ENCODE data around the gene TBC1D7.
"Not testable (repeated sequence)": the region's sequence is repeated elsewhere in the genome, so short reads cannot be mapped to it uniquely, and the experiment has no call there.

TBC1D7 gene

DNA sequence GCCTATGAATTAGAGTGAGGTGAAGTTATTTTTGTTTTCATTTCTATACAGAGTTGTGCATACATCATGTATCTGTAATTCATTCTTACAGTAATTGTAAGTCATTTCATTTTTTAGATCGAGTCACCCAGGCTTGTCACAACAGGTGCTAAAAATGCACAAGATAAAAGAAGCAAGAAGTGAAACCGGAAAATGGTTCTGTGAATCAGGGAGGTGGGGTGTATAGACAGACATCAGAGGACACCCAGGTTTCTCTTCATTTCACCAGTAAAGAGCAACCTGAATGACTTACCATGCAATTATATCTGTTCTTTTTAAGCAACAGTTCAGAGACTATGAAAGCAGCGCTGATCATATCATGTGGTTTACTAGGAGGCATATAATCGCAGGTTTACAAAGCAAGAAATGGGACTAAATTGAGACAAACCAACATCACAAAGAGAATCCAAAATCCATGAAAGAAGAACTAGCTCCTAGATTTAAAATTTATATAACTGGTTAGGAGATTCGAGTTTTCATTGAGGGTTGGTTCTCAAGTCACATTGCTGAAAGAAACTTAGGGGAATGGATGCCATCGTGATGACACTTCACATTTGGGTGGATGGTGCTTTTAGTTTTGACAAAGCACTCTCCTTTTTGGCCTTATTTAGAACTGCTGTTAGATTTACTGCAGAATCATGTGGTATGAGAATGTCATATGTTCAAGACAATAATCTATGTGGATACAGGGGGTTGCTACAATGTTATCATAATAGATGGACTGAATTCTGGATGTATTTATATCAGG, 27.9 kb upstream of the TBC1D7 start:
- peak; percentile 85 for DNase-seq

DNA sequence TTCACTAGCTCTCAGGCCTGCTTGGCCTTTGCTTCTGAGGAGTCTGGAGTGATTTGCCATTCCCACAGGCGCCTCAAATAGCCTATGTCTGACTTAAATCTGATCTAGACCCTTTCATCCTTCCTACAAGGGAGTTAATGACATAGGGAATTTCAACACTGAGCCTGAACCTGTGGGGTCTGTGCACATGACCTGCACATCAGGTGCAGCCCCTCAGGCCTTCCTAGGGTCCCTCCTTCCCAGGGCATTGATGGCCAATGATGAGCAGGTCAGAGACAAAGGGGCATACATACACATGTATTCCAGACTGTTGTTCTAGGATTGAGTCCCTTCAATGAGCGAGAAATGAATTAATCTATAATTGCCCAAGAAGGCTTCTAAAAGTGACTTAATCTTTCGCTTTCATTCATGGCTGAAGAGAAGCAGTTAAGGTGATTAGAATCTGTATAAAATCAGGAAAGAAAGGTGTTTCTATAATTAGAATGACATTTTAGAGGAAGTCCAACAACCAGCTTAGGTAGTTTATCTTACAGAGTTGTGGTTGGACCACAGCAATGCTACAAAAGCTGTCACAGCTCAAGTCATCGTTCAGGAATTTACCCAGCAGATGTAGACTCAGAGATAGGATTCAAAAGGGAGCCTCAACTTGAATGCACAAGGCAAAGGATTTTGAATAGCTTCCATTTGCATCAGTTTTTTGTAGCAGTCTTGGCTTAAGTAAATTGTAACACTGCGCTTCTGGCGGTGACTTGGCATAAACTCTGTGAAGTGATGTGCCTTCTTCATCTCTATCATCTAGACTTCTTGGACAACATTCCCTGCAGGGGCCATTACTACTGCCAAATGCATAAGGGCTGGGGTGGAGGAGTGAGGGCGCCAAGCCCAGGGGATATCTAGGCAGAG, 27.0 kb upstream of the TBC1D7 start:
- DNase-seq = peak; percentile 62

DNA sequence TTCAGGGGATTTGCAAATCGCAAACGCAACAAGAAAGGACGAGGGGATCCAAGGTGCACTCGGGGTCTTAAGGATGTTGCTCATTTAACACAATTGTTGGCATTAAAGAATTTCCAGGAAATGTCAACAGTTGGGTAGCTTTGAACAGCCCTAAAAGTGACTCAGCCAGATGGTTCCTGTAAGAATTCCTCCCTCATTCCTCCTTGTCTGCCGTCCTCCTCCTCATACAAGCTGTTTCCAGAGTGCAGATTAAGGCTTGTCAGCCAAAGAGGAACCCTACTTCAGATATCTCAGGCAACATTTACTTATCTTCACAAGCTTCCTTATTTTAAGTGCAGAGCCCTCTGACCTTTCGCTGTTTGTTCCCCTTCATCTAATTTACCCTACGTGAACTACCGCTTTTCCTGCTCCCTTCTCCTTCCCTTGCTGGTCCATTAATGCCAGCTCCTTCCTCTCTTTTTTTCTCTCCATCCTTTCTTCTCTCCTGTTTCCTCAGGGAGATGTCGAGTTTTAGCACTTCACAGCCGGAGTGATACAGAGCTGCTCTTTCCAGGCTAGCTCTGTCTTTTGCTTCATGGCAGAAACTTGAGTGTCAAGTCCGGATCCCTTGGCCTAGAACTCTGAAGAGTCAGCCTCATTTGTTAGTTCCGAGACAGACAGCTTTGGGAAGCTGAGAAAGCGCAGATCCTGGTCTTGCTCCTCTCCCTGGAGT, 26.1 kb upstream of the TBC1D7 start:
- DNase-seq = no peak

DNA sequence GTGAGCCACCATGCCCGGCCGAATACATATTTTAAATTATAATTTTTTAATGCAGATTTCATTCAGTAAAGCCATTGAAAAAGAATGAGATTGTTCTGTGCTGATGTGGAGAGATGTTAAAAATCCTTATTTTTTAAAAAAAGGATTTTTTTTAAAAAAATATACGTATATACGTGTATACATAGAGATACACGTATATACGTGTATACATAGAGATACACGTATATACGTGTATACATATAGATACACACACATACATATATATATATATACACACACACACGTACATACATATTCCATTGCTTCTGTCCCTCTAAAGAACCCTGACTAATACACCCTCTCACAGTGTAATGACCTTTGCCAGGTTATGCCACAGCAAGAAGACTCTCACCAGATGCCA, 23.8 kb upstream of the TBC1D7 start:
- no peak for DNase-seq

DNA sequence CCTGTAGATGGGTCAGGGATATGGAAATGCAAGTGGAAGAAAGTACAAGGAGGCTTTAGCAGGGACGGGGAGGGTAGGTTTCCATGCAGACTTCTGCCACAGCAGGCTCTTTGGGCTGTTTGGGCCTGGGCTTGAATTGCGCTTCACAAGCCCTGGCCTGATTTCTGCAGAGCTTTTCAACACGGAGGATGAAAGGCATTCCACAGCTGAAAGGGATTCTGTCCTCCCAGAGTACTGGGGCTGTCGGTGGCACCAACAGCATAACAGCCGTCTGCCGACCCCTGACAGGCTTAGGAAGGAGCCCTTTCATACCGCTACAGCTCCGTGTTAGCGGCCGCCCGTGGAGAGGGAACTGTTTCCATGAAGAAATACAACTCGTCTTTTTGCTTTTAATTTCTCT, 22.9 kb upstream of the TBC1D7 start:
- no peak for DNase-seq

DNA sequence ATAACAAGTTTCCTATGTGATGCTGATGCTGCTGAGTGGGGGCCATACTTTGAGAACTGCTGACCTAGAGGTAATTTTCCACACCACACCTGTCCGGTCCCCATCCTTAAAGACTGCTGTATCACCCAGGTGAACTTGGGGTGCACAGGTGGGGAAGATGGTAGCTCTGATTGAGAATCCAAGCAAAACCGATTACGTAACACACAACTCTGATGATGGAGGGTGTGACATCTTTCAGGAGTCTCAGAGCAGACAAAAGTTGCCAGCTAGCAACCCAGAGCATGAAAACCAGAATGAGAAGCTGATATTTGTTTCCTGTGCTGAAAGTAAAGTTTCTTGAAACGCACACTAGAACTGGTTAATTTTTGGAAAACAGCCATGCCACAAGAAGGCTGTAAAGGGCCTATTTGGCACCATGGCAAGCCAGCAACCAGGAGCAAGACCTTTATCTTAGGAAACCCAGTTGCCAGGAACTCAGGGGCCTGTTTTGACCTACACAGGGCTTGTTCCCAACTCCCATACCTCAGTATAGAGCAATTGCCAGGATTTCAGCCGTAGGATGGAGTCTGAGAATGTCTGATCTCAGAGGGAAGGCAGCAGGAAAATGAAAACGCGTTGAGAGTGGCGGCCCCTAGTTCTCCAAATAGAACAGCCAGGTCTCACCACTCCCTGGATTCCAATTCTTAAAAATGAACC, 21.6 kb upstream of the TBC1D7 start:
- no peak for DNase-seq

DNA sequence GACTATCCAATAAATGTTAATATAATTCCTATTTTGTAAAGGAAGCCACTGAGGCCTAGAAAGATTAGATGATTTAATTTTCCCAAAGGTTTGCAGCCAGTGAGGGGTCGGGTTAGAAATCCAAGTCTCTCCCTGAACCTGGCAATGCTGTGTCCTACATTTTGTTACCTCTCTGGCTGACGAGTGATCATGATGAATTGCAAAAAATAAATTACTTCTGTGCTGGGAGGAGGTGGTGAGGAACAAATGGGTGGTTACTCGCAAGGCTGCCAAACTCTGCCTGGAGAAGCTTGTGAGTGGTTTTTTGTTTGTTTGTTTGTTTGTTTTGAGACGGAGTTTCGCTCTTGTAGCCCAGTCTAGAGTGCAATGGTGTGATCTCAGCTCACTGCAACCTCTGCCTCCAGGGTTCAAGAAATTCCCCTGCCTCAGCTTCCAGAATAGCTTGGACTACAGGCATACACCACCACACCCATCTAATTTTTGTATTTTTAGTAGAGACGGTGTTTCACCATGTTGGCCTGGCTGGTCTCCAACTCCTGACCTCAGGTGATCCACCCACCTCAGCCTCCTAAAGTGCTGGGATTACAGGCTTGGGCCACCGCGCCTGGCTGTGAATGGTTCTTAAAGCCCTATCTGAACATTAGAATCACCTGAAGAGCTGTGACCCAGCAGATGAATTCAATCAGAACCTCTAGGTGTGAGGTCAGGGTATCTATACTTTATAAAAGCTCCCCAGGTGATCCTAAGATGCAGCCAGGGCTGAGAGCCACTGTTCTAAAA, 20.2 kb upstream of the TBC1D7 start:
- DNase-seq = no peak

DNA sequence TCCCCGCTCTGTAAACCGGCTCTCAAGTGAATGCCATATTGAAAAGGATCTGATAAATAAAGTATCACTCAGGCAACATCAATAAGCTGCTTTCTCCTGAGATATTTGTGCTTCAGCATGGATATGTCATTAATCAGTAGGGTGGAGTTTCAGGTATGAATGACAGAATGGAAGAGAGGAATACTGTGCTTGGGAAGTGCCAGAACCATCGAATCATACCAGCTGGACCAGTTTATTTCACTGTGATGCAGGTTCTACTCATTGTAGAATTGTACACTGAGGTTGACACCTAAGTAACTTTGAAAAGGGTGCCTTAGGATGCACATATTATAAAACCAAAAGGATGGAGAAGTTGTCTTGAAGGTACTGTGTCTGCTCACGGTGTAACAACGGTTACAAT, 17.9 kb upstream of the TBC1D7 start:
- DNase-seq = no peak

DNA sequence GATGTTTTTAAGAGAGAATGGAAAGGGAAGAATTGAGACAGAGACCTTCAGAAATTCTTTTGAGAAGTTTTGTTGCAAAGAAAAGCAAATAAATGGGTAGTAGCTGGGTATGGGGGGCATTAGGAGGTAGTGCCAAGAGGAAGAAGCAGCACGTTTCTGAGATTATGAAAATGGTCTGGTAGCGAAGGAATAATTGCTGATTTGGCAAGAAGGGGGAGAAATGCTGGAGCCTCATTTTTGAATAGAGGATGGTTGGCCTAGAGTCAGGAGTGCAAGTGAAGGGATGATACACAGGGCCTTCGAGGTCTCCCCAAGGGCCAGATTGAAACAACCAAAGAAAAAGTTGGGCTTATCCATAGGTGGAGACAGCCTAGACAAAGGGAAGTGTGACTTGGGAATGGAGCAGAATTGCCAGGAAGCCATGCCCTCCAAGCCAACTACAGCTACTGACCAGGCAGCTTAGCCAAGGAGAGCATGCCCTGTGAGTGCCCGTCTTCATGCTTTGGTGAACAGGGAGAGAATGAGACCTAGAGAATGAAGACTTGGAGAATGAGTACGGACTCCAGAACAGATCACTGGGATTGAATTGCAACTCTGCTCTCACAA, 14.2 kb upstream of the TBC1D7 start:
- DNase-seq = no peak

DNA sequence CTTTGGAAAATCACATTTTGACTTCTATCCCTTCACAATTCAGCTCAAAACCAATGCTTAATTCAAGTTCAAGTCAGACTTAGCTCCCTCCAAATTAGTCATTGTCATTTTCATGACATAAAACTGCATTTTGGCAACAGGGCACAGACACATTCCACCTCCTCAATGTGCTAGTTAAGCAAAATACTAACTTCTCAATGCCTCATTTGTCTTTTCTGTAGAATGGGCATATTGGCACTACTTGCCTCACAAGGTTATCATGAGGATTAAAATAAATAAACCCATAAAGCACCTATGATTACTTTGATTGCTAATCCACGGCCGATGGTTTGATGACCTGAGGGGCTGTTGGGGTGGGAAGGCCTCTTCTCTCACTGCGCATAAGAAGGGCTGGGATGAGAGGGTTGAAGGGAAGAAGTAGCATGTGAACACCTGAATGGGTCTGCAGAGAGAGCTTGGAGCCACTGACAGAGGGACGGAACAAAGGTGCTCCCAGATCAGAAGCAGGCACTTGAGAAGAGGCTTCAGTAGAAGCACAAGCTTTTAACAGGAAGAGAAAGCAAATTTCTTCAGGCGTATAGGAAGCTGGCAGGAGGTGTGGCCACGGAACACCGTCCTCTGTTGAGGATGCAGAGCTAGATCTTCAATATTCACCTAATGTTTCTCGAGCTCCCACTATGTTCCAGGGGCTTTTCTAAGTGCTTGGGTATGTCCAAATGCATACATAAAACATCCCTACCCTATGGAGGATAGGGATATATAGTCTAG, 11.7 kb upstream of the TBC1D7 start:
- no peak for DNase-seq

DNA sequence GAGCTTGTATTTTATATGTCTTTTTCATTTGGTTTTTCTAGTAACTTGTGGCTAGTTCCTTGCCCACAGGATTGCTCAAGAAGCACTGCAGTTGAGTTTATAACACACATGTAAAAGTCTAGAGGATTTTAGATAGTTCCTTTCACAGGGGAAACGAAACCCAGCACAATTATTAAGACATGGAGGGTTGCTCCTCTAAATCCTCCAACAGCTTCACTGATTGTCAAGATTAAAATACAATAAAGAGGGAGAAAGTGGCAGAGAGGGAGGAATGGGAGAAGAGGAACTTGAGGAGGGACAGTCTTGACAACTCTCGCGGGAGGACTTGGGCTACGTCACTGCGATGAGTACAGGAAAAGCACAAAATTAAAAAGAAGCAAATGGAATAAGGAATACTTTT, 9.7 kb upstream of the TBC1D7 start:
- DNase-seq = no peak

DNA sequence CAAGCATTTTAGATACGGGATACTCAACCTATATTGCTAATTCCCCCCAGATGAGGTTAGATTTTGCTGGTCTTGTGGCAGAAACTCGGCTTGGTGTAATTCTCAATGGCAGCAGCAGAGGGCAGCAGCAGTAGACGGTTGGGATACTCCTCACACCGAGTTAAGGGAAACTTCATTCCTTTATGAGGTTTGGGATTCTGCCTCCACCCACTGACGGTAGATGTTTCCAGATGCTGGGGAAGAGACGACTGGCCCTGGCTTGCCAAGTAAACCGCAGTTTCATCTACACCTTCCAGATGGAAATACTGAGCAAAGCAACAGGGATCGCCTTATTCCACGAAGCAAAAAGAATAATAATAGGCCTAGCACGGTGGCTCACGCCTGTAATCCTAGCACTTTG, 8.2 kb upstream of the TBC1D7 start:
- DNase-seq = peak; percentile 70

DNA sequence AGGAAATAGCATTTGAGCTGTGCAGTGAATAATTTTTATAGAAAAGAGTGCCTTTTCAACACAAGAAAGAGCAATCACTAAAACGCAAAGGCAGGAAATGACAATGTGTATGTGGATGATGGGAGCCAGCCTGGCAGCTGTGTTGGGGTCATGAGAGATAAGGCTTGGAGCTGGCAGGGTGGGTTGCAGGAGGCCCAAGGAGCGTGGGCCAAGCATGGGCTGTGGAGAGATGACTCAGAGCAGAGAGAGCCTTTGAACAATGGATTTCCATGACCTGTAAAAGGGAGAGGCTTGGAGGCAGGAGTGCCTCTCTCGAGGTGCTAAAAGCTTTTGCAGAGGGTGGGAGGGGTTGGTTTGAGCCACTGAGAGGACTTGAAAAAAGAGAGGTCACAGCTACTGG, 6.6 kb upstream of the TBC1D7 start:
- no peak for DNase-seq

DNA sequence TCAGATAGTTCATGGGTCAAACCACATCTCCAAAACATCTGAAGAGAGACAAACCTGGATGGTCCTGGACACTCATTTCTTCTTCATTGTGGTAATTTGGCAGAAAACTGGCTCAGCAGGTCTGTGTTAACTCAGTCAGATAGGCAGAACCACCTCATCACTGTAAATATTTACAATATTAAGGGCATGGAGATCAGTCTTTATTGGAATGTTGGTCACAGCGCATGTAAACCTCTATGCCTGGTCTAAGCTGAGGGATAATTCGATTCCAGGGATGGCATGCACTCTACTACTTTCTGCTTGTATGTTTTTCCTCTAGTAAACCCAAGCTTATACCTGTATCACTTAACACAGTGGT, 4.0 kb upstream of the TBC1D7 start:
- DNase-seq = no peak

DNA sequence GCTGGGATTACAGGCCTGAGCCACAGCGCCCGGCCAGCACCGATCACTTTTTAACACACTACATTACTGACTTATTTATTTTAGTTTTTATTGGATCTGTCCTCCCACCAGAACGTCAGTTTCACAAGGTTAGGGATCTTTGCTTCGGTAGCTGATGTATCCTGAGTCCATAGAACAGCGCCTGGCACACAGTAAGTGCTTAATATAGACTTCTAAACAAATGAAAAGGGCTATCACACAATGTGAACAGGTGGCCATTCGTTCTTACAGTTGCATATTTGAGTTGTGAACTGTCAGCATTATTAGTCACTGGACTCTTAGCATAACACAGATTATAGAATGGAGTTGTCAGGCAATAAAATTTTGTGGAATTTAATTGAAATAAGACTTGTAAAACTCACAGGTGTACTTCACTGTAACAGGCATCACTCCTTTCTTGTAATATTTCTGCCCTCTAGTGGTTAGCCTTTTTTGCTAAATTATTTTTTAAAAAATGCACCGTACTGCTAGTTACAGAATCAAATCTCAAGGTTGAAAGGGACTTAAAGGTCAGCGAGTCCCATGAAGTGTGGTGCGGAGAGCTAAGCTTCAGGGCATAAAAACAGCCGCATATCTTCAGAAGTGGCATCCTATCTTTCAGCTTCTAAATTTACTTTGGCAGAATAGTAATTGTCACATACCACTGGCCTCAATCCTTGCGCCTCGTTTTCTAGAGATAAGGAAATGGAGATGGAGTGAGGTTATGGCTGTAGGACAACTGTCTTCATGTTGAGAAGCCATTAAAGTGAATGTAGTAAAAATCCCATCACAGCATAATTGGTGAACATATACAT, 3.4 kb upstream of the TBC1D7 start:
- DNase-seq = peak; percentile 45

DNA sequence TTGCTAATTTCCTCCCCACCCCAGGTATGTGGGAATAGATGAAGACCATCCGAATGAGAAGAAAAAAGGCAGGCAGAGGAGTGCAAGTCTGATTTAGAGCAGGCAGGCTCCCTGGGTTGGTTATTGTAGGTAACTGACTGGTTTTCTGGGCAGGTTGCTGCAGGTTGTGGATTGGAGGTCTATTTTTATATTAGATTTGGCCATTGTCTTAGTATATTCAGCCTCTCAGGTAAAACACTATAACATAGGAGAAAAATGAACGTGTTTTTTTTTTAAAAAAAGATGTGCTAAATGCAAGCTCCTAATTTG, 492 bp upstream of the TBC1D7 start:
- DNase-seq = no peak

DNA sequence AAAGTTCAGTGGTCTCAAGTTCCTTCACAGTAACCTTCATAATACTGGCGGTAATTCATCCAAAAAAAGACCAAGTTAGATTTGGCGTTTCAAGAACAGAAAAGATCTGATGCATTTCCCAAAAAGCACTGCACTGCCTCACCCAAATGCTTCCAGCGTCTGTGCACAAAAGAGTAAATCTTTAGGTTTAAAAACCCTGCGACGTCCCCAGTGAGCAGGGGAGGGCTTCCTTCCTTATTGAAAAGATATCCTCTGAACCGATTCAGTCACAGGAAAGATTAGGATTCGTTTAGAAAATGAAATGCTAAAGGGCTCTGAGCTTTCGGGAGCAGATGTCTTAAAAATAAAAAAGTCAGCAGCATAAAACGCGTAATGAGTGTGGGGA, 654 bp downstream of the TBC1D7 start:
- DNase-seq = peak; percentile 21

DNA sequence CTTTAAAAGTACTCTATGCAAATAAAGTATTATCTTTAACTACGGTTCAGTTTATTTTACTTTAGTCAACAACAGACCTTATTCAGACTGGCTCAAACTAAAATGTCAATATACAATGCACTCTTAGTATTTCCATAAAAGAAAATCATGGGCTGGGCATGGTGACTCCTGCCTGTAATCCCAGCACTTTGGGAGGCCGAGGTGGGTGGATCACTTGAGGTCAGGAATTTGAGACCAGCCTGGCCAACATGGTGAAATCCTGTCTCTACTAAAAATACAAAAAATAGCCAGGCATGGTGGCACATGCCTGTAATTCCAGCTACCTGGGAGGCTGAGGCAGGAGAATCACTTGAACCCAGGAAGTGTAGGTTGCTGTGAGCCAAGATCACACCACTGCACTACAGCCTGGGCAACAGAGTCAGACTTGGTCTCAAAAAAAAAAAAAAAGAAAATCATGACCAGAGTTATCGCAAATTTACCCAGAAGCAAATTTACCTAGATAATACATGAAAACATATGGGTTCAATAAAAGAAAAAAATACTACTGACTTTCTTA, 2.2 kb downstream of the TBC1D7 start:
- not testable (repeated sequence) for DNase-seq

DNA sequence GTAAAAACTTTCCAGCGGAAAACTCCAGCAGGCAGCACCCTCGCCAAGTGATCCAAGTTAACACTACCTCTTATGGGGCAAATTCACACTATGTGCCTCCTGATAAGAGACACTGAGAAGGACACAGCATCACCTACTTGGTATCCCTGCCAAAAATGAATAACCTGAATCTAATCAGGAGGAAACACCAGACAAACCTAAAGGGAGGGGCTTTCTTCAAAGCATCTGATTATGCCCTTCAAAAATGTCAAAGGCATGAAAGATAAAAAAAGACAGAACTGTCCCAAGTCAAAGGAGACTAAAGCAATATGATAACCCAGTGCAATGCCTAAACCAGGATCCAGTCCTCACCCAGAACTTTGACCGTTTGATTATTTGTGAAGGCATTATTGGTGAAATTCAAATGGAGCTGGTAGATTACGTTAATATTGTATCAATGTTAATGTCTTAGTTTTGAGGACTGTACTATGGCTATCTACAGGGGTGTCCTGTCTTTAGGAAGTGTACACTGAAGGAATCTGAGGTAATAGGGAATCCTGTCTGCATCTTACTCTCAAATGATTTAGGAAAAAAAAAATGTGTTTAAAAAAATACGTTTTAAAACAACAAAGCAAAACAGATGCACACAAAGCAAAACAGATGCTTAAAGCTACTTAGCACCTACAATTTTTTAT, 8.3 kb downstream of the TBC1D7 start:
- DNase-seq = no peak

Measured in activated CD4-positive, alpha-beta T cell treated with anti-CD3 and anti-CD28 coated beads, Interleukin-2, amount 50 U/mL, for 16 hours (primary cell).